ES-I3 (cell line): Measurements from ENCODE around the gene SDK2.

Source experiments
- H3K36me3 ChIP-seq: 2 replicates; pipeline ENCODE4 v1.6.1; 2013; ENCODE audit warnings: mild to moderate bottlenecking, low read length, control low read depth, moderate library complexity; ENCODE audit not compliant: insufficient read depth
- H3K4me1 ChIP-seq: 2 replicates; pipeline ENCODE4 v1.6.1; 2013; ENCODE audit warnings: mild to moderate bottlenecking, control low read depth, low read length; ENCODE audit not compliant: insufficient read depth
- H3K9ac ChIP-seq: 2 replicates; pipeline ENCODE4 v1.6.1; 2013; ENCODE audit warnings: low read depth, mild to moderate bottlenecking, low read length, moderate library complexity
- H3K9me3 ChIP-seq: 2 replicates; pipeline ENCODE4 v1.6.1; 2013; ENCODE audit warnings: mild to moderate bottlenecking, low read length, moderate library complexity; ENCODE audit not compliant: control insufficient read depth, insufficient read depth

The SDK2 gene

DNA sequence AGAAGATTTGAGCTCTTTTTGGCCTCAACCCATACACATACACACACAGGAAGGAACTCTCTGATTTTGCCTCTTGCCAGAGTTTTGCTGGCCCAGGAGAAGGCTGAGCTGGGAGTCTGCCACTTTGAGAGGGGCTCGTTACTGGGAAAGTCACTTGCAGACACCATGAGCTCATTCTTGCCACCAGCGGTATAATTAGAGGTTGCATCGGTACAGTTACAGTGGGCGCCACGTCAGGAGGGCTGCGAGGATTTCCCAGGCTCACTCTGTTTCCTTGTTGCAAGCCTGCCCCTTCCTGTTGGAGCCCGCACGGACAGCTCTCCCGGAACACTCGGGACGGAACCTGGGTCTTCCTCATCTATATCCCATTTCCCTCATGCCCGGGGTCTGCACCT lies 3.1 kb upstream of the SDK2 start:
- Histone ChIP-seq H3K36me3 (no peaks in the 10 kb centered on the region), H3K9ac (no peak overlapping the region), H3K9me3 (no peaks in the 10 kb centered on the region), H3K4me1 (peaks cover 20% of the 10 kb centered on the region)

DNA sequence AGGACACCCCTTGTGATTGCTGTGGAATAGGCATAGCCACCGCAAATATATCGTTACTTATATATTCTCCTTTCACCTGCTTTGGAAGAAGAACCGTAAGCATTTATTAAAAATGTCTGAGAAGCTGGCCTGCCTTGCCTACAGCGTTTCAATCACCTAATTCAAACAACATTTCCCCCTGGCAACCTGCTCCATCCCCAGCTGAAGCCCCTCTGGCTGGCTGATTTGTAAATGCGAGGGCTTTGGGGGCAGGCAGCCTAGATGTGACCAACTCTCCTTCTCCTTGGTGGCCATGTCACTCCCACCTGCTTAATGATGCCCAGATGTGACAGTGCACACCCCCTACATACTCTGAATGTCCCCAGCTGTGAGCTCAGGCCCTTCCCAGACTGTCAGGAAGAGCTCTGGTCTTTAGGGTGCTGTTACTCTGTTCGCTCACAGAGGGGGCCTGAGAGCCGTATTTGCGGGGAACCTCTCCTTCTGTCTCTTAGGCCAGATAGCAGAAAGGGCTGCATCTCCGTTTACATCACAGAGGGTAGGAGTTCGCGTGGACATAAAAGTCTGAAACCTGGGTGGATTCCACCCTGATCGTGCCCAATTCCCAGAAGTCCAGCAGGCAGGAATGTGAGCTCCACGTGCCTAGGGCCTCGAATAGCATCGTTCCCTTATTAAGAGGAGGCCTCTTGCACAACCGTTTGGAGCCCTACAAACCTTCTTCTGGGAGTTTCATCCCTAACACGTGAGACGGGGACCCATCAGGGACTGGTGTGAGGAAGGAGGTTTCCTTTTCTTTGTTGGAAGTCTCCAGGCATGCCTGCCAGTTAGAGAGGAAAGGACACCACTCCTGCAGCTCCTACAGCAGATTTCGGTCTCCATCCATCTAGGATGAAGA lies 2.4 kb upstream of the SDK2 start:
- Histone ChIP-seq H3K4me1 (peaks cover 26% of the 10 kb centered on the region), H3K9ac (no peak overlapping the region), H3K9me3 (no peaks in the 10 kb centered on the region), H3K36me3 (no peaks in the 10 kb centered on the region)

DNA sequence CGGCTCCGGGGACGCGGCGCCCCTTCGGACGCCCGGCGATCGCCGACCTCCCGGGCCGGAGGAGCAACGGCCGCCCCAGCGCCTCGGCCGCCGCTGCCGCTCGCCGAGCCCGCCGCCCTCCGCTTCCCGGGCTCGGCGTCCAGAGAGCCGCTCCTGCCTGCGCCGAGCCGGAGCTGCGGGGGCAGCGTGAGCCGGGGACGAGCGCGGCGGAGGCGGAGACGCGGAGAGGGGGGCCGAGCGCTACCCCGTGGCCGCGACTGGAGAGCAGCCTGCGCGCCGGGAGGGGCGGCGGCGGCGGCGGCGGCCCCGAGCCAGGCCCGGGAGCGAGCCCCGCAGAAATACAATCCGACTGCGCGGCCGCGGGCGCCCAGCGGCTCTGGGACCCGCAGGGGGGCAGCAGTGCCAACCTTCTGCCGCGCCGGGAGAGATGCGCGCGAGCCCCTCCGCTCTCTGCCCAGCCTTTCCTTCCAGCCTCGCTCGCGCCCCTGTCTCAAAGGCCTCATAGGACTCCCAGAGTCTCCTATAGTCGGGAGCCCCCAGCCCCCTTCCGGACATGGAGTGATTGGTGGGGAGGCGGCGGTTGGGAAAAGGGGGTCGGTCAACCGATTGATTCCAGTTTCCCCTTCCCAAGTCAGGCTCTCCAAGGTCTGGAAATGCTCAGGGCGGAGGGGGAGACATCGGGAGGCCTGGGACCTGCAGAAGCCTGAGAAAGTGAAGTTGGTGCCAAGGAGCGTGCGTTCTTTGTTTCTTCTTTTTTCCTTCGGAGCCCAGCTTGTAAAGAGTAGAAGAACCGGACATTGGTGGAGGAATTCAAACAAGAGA lies 1.0 kb upstream of the SDK2 start:
- peaks cover 35% of the 10 kb centered on the region for H3K4me1 ChIP-seq
- H3K9me3 ChIP-seq: no peaks in the 10 kb centered on the region
- peak overlapping the region; percentile 67; the same call in 1 of the 2 replicates for H3K9ac ChIP-seq
- H3K36me3 ChIP-seq: no peaks in the 10 kb centered on the region

DNA sequence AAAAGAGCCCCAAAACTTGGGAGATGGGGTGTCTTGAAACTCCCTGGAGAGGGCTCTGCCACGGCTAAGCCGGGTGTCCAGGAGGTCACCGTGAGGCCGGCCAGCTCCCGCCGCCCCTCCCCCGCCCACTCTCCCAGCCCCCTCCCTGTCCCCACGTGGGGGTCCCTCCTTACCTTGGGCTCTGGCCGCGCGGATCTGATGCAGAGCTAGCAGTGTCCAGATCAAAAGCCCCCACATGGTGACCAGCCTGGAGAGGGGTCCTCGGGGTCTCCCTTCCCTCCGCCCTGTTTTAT lies 447 bp downstream of the SDK2 start:
- H3K9ac ChIP-seq: peak overlapping the region; percentile 67
- no peaks in the 10 kb centered on the region for H3K9me3 ChIP-seq
- no peaks in the 10 kb centered on the region for H3K36me3 ChIP-seq
- peaks cover 40% of the 10 kb centered on the region for H3K4me1 ChIP-seq

DNA sequence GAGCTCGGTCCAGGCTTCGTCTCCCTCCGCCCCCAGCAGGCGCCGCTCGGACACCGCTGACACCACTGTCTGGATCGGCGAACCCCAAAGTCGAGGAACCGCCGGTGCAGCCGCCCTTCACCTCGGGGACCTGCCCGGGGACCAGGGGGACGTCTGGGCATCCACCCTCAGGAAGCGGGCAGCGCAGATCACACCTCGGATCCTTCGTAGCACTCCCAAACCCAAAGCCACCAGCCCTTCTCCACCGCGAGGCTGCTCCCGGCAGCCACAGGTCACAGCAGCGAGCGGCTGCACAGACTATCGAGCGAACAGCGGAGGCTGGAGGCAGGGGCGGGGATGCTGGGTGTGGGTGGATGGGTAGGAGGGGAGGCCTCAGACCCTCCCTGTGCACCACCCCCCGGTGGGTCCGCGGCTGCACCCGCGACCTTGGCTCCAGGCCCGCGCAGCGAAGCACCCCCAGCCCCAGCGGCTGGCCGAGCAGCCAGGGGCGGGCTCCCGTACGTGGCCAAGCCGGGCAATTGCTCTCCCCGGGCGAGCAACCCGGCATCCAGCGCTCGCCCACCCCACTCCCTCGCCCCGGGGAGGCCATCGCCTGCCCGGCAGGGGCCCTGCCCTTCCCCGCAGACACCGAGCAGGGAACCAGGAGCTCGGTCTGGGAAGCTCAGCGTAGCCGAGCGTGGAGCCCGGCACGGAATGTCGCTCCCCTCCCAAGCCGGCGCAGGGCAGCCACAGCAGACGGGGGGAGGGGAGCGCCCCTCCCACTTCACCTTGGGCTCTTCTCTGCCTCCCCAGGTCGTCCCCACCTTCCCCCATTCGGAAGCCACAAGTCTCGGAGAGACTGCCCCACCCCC lies 1.0 kb downstream of the SDK2 start:
- Histone ChIP-seq H3K36me3 (no peaks in the 10 kb centered on the region), H3K9ac (peak overlapping the region; percentile 67), H3K9me3 (no peaks in the 10 kb centered on the region), H3K4me1 (peaks cover 40% of the 10 kb centered on the region)

DNA sequence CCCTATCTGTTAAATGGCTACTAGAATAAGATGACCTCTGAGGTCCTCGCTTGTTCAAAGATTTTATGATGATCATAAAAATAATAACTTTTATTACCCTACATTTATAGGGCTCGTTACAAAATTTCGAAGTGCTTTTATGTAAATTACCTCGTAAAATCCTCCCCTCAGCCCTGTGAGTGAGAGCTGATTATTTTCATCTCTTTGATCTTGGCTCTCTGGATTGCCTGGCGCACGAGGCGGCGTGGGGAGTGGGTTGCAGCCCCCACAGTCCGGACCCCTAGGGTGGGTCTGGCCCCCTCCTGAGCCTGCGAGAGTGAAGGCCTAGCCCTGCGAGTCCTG lies 1.6 kb downstream of the SDK2 start:
- no peaks in the 10 kb centered on the region for H3K9me3 ChIP-seq
- H3K4me1 ChIP-seq: peaks cover 40% of the 10 kb centered on the region
- H3K36me3 ChIP-seq: no peaks in the 10 kb centered on the region
- H3K9ac ChIP-seq: peak overlapping the region; percentile 67; the same call in 1 of the 2 replicates

DNA sequence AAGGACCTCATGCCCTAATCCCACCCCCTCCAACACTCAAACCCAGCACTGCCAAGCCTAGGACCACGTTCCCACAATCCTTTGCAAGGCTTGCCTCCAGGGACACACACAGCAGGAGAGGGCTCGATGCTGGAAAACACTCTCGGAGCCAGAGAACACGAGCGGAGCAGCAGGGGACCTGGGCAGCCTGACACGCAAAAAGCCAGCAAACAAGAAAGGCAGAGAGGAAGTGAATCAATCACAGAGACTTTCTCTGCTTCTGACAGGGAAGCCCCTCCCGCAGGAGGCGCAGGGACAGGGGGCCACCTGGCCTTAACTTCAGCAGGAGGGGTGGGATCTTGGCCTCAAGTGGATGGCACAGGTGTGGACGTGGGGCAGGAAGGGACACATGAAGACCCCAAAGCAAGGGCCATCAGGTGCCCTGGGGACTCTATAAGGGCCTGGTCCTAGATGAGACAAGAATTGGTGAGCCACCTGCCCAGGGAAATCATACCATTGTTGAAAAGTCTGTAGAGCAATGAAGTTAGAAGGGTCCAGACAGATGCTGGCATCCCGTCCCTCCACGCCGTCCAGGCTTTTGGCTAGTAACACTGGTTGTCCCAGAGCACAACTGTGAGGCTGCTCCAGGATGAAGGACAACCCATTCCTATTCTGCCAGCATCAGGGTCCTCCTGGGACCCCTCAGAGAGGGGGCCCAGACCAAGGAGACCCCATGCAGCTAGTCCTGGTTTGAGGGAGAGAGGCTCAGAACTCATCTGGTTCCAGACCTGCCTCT lies 2.2 kb downstream of the SDK2 start:
- Histone ChIP-seq H3K9ac (peak overlapping the region; percentile 67; the same call in 1 of the 2 replicates), H3K36me3 (no peaks in the 10 kb centered on the region), H3K4me1 (peaks cover 37% of the 10 kb centered on the region), H3K9me3 (no peaks in the 10 kb centered on the region)

DNA sequence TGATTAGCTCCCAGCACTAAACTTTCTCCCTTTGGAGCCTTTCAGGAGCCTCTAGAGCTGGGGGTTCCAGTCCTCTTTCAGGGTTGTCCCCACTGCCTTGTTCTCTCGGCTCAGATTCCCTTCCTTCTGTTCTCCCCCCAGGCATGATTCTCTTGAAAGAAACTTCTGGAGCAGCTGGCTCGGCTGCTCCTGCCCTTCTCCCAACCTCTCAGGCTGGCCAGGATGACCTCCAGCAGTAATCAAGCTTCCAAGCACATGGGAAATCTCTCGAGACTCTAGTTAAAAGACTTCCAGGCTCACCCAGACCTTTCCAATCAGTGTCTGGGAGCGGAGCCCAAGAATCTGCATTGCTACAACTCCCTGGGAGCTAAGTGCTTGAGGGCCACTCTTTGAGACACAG lies 3.6 kb downstream of the SDK2 start:
- H3K9ac ChIP-seq: no peak overlapping the region
- H3K9me3 ChIP-seq: no peaks in the 10 kb centered on the region
- H3K36me3 ChIP-seq: no peaks in the 10 kb centered on the region
- H3K4me1 ChIP-seq: peaks cover 26% of the 10 kb centered on the region

DNA sequence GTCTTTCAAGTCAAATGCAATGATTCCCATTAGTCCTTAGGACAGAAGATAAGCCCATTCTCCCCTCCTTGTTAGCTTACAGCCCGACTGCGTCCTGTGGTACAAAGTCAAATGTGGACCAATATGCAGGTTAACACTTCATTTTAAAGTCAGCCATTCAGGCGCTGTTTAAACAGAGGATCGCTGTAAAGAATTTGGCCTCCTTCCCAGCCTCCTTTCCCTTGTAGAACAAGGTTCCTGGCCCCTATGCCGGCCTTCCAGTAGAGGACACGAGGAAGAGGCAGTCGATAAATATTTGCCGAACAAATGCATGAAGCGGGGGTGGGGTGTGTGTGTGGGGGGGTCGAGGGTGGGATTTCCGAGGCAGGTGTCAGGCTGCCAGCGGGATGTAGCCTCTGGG lies 4.3 kb downstream of the SDK2 start:
- Histone ChIP-seq H3K4me1 (peaks cover 26% of the 10 kb centered on the region), H3K36me3 (no peaks in the 10 kb centered on the region), H3K9ac (no peak overlapping the region), H3K9me3 (no peaks in the 10 kb centered on the region)

DNA sequence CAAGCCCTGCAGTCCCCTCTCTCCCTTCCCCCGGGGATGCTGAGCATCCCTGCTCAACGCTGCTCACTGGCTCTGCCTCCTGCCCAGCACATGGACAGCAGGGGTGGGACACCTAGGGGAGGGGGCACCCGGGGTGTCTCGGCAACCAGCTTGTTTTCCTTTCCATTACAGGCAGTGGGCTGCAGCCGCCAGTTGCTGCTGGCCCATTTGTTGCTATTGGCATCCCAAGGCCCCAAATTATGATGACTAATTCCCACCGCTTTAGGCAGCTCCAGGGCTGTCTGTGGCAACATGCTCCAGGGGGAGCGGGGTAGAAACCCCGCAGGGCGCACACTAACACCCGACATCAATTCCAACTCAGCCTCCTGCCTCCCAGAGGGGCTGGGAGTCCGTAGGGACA lies 4.9 kb downstream of the SDK2 start:
- Histone ChIP-seq H3K4me1 (peaks cover 26% of the 10 kb centered on the region), H3K9ac (no peak overlapping the region), H3K9me3 (no peaks in the 10 kb centered on the region), H3K36me3 (no peaks in the 10 kb centered on the region)

DNA sequence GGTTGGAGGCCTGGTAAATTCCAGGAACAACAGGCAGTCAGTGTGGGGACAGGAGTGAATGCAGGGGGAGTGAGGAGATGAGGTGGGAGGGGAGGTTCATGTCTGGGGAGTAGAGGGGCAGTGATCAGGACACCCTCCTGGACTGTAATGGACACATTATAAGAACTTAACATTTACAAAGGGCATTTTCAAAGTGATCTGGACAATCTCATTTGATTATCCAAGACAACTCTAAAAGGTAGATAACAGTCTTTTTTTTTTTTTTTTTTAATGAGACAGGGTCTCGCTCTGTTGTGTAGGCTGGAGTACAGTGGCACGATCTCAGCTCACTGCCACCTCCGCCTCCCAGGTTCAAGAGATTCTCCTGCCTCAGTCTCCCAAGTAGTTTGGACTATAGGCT lies 5.7 kb downstream of the SDK2 start:
- Histone ChIP-seq H3K36me3 (no peaks in the 10 kb centered on the region), H3K9me3 (no peaks in the 10 kb centered on the region), H3K4me1 (peaks cover 26% of the 10 kb centered on the region), H3K9ac (no peak overlapping the region)

DNA sequence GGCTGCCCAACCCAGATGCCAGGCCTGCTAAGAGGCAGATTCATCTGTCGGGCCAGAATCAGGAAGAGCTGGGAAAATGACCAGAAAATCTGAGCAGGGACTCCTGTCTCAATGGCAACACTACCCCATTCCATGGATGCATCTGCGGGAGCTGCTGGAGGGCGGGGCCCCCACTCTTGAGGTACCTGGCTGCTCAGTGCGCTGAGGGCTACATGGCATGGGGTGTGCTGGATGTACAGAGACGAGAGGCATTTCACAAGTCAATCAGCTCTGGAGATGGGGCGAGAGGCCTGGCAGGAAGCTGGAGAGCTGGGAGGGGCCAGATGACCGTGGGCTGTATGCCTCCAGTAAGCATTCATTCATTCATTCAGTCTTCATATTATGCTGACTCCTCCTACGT lies 6.4 kb downstream of the SDK2 start:
- H3K36me3 ChIP-seq: no peaks in the 10 kb centered on the region
- H3K9me3 ChIP-seq: no peaks in the 10 kb centered on the region
- no peak overlapping the region for H3K9ac ChIP-seq
- peaks cover 26% of the 10 kb centered on the region for H3K4me1 ChIP-seq

DNA sequence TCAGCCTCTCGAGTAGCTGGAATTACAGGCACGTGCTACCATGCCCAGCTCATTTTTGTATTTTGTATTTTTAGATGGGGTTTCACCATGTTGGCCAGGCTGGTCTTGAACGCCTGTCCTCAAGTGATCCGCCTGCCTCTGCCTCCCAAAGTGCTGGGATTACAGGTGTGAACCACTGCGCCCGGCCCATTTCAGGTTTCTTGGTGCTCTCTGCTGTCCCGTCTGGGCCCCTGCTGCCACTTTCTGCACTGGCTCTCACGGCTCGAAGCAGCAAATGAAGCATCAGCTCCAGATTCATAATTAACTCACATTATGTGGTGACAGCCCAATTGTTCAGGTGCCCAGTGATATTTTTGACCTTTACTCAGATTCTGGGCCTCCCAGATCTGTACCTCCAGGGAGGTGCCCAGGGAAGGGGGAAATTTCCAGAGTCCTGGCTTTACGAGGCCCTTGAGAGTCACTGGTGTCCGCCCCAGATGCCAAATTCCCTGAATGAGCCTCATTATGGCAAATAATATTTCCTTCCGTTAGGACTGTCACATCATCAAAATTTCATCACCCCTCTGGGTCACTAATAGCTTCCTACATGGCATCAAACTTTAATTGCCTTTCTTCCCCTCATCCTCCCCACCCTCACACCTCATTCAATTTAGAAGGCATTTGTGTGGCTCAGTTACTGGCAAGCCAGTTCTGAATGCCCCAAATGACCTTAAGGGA lies 9.0 kb downstream of the SDK2 start:
- Histone ChIP-seq H3K36me3 (no peaks in the 10 kb centered on the region), H3K9me3 (no peaks in the 10 kb centered on the region), H3K4me1 (peaks cover 5% of the 10 kb centered on the region; the same call in 1 of the 2 replicates), H3K9ac (no peak overlapping the region)
